Measurements from ENCODE around the gene UBE2B. TPM values are rescaled to one million over a fixed set of nuclear protein-coding genes. Genes with fewer than 3 reads are reported as not detected.

Gene UBE2B
- total and polyA plus RNA-seq, 8 donors = 22.3 to 150 (median 72.5) TPM

DNA sequence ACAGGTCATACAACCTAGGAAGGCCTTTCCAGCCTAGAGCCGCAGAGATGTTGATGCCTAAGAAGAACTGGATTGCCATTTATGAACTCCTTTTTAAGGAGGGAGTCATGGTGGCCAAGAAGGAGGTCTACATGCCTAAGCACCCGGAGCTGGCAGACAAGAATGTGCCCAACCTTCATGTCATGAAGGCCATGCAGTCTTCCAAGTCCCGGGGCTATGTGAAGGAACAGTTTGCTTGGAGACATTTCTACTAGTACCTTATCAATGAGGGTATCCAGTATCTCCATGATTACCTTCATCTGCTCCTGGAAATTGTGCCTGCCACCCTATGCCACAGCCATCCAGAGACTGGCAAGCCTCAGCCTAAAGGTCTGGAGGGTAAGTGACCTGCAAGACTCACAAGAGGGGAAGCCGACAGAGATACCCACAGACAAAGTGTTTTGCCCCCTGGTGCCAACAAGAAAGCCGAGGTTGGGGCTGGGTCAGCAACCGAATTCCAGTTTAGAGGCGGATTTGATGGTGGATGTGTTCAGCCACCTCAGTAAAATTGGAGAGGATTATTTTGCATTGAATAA lies 51.5 kb downstream of the UBE2B start:
- no peaks in the 10 kb centered on the region for H3K4me1 ChIP-seq
- no peak overlapping the region for H3K4me3 ChIP-seq
- no peaks in the 10 kb centered on the region for H3K9me3 ChIP-seq
- H3K36me3 ChIP-seq = no peaks in the 10 kb centered on the region
- H3K27ac ChIP-seq = no peak overlapping the region
- no peaks in the 10 kb centered on the region for H3K27me3 ChIP-seq
- intact Hi-C loops (cut with DNase I; ENCODE audit: low total_unique reads) = no loop called here
- WGBS, 5 donors = 89 to 92% (median 91%) methylated on average over 7 of the region's 7 CpGs
- TF ChIP-seq, protein P1, sequence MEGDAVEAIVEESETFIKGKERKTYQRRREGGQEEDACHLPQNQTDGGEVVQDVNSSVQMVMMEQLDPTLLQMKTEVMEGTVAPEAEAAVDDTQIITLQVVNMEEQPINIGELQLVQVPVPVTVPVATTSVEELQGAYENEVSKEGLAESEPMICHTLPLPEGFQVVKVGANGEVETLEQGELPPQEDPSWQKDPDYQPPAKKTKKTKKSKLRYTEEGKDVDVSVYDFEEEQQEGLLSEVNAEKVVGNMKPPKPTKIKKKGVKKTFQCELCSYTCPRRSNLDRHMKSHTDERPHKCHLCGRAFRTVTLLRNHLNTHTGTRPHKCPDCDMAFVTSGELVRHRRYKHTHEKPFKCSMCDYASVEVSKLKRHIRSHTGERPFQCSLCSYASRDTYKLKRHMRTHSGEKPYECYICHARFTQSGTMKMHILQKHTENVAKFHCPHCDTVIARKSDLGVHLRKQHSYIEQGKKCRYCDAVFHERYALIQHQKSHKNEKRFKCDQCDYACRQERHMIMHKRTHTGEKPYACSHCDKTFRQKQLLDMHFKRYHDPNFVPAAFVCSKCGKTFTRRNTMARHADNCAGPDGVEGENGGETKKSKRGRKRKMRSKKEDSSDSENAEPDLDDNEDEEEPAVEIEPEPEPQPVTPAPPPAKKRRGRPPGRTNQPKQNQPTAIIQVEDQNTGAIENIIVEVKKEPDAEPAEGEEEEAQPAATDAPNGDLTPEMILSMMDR (IDR thresholded peaks at IDR 0.05) = no peak
- TF ChIP-seq POLR2A (IDR thresholded peaks at IDR 0.05) = no peak
- TF ChIP-seq EP300 (IDR thresholded peaks at IDR 0.05) = no peak
- no peak for TF ChIP-seq POLR2AphosphoS5 (IDR thresholded peaks at IDR 0.05)
- DNase-seq = no peak

- no peak for DNase-seq
- no peaks in the 10 kb centered on the region for H3K9me3 ChIP-seq
- TF ChIP-seq POLR2A (IDR thresholded peaks at IDR 0.05) = no peak
- TF ChIP-seq POLR2AphosphoS5 (IDR thresholded peaks at IDR 0.05) = no peak
- no peak for TF ChIP-seq EP300 (IDR thresholded peaks at IDR 0.05)
- TF ChIP-seq, protein P1 (IDR thresholded peaks at IDR 0.05) = no peak
- H3K4me1 ChIP-seq = no peaks in the 10 kb centered on the region
- 78 to 90% (median 87%) methylated on average over 2 of the region's 2 CpGs for WGBS, 5 donors
- intact Hi-C loops (cut with DNase I; ENCODE audit: low total_unique reads) = no loop called here
- no peak overlapping the region for H3K4me3 ChIP-seq
- no peak overlapping the region for H3K27ac ChIP-seq
- H3K27me3 ChIP-seq = no peaks in the 10 kb centered on the region
- no peaks in the 10 kb centered on the region for H3K36me3 ChIP-seq
Observed at GRCh38 chr5:134423376-134423775, 52.0 kb downstream of the UBE2B start.

- Histone ChIP-seq H3K4me3 (no peak overlapping the region), H3K9me3 (no peaks in the 10 kb centered on the region), H3K4me1 (no peaks in the 10 kb centered on the region), H3K27me3 (no peaks in the 10 kb centered on the region), H3K36me3 (no peaks in the 10 kb centered on the region), H3K27ac (no peak overlapping the region)
- TF ChIP-seq POLR2A (IDR thresholded peaks at IDR 0.05) (no peak), POLR2AphosphoS5 (IDR thresholded peaks at IDR 0.05) (no peak), EP300 (IDR thresholded peaks at IDR 0.05) (no peak)
- WGBS, 5 donors = 57 to 77% (median 71%) methylated on average over 7 of the region's 7 CpGs
- DNase-seq = no peak
- intact Hi-C loops (cut with DNase I; ENCODE audit: low total_unique reads) = no loop called here
Observed at GRCh38 chr5:134426361-134426760, 55.0 kb downstream of the UBE2B start.

DNA sequence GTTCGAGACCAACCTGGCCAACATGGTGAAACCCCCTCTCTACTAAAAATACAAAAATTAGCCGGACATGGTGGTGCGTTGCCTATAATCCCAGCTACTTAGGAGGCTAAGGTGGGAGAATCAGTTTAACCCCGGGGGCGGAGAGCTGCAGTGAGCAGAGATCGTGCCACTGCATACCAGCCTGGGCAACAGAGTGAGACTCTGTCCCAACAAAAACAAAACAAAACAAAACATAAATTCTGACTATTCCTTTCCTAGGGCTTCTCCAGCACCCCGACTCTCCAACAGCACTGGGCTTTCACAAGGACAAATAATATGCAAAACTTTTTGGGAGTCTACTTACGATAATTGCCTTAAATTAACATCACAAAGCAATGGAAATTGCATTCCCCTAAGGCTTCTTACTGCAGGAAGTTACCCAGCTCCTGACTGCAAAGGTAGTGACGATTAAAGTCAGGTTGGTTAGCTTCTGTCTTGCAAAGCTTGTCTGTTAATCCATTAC lies 56.2 kb downstream of the UBE2B start:
- DNase-seq = no peak
- Histone ChIP-seq H3K27me3 (no peaks in the 10 kb centered on the region), H3K27ac (no peak overlapping the region), H3K4me1 (no peaks in the 10 kb centered on the region), H3K4me3 (no peak overlapping the region), H3K36me3 (no peaks in the 10 kb centered on the region), H3K9me3 (no peaks in the 10 kb centered on the region)
- TF ChIP-seq POLR2AphosphoS5 (IDR thresholded peaks at IDR 0.05) (no peak), EP300 (IDR thresholded peaks at IDR 0.05) (no peak), POLR2A (IDR thresholded peaks at IDR 0.05) (no peak)
- TF ChIP-seq, protein P1 (IDR thresholded peaks at IDR 0.05) = no peak
- intact Hi-C loops (cut with DNase I; ENCODE audit: low total_unique reads) = no loop called here
- 66 to 72% (median 71%) methylated on average over 9 of the region's 9 CpGs for WGBS, 5 donors

- Histone ChIP-seq H3K36me3 (no peaks in the 10 kb centered on the region), H3K27me3 (no peaks in the 10 kb centered on the region), H3K27ac (no peak overlapping the region), H3K9me3 (no peaks in the 10 kb centered on the region), H3K4me3 (no peak overlapping the region), H3K4me1 (no peaks in the 10 kb centered on the region)
- intact Hi-C loops (cut with DNase I; ENCODE audit: low total_unique reads) = no loop called here
- no peak for DNase-seq
- WGBS, 5 donors = 62 to 73% (median 65%) methylated on average over 5 of the region's 5 CpGs
- TF ChIP-seq EP300 (IDR thresholded peaks at IDR 0.05) (no peak), POLR2A (IDR thresholded peaks at IDR 0.05) (no peak), POLR2AphosphoS5 (IDR thresholded peaks at IDR 0.05) (no peak)
- TF ChIP-seq, protein P1 (IDR thresholded peaks at IDR 0.05) = no peak
Observed at GRCh38 chr5:134430001-134430569, 58.7 kb downstream of the UBE2B start.

All from stomach (tissue), 9 donors.